Measurements from ENCODE around the gene CLSTN2.
A peak's percentile ranks its signal among the peaks of the same experiment; 100 is the strongest.

Gene CLSTN2

GRCh38 chr3:140373234-140373633 lies 438.2 kb downstream of the CLSTN2 start:
- DNase-seq: no peak

GRCh38 chr3:140375002-140375401 lies 440.0 kb downstream of the CLSTN2 start:
- no peak for DNase-seq

- no peak for DNase-seq
Measured at GRCh38 chr3:140376136-140376889, 441.3 kb downstream of the CLSTN2 start.

GRCh38 chr3:140377644-140378043 lies 442.7 kb downstream of the CLSTN2 start:
- no peak for DNase-seq

- DNase-seq: peak in 8 of 58 donors; percentile 3 to 57 (median 18)
Measured at GRCh38 chr3:140378571-140379340, 443.8 kb downstream of the CLSTN2 start.

GRCh38 chr3:140384028-140384771 lies 449.2 kb downstream of the CLSTN2 start:
- DNase-seq: no peak

- no peak for DNase-seq
Measured at GRCh38 chr3:140384876-140385275, 449.9 kb downstream of the CLSTN2 start.

- peak in 19 of 58 donors; percentile 7 to 64 (median 29) for DNase-seq
Measured at GRCh38 chr3:140386357-140387100, 451.5 kb downstream of the CLSTN2 start.

- no peak for DNase-seq
Measured at GRCh38 chr3:140387244-140387643, 452.3 kb downstream of the CLSTN2 start.

- DNase-seq: no peak
Measured at GRCh38 chr3:140388202-140388922, 453.4 kb downstream of the CLSTN2 start.

- no peak for DNase-seq
Measured at GRCh38 chr3:140391061-140391460, 456.1 kb downstream of the CLSTN2 start.

- DNase-seq: no peak
Measured at GRCh38 chr3:140394488-140395133, 459.6 kb downstream of the CLSTN2 start.

GRCh38 chr3:140395134-140396075 lies 460.4 kb downstream of the CLSTN2 start:
- no peak for DNase-seq

GRCh38 chr3:140396110-140396509 lies 461.1 kb downstream of the CLSTN2 start:
- DNase-seq: no peak

- DNase-seq: no peak
Measured at GRCh38 chr3:140397847-140398246, 462.9 kb downstream of the CLSTN2 start.

- no peak for DNase-seq
Measured at GRCh38 chr3:140398387-140398786, 463.4 kb downstream of the CLSTN2 start.

- DNase-seq: no peak
Measured at GRCh38 chr3:140399871-140400270, 464.9 kb downstream of the CLSTN2 start.

GRCh38 chr3:140403079-140403478 lies 468.1 kb downstream of the CLSTN2 start:
- DNase-seq: no peak

GRCh38 chr3:140403608-140404007 lies 468.6 kb downstream of the CLSTN2 start:
- no peak for DNase-seq

All from anterior cingulate cortex (tissue), 58 donors.